Measurements from ENCODE around the gene ZDHHC1. TPM values are rescaled to one million over a fixed set of nuclear protein-coding genes. Genes with fewer than 3 reads are reported as not detected.

Gene ZDHHC1
- total RNA-seq, 1 experiment from 2014 or later: 5.8 TPM

DNA sequence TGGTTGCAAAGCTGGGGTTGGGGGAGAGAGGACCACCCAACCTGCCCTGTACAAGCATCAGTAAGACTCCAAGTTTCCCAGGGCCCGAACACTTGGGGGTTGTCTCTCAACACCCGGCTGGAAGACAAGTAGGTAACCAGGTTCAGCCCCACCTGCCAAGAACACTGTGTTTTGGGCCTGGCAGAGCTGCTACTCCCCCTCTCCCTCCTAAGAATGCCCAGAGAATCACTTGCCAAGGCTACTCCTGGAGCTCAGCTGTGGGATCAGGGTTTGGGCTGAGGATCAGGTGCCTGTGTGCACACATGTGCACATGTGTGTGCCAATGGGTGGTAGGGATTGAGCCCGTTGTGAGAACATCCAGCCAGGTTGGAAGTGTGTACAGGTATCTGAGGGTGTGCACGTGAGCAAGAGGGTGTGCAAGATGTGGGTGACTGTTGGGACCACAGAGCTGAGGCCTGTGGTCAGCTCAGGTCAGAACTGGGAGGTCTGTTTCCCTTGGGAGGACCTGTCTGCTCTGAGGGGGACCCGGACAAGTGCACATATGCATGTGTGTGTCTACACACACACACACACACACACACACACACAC, 16.9 kb upstream of the ZDHHC1 start:
- in situ Hi-C loops (cut with HindIII; ENCODE audit: low sequenced_read_pairs): no loop called here
- peak; percentile 48 for DNase-seq (ENCODE audit: low spot score)

DNA sequence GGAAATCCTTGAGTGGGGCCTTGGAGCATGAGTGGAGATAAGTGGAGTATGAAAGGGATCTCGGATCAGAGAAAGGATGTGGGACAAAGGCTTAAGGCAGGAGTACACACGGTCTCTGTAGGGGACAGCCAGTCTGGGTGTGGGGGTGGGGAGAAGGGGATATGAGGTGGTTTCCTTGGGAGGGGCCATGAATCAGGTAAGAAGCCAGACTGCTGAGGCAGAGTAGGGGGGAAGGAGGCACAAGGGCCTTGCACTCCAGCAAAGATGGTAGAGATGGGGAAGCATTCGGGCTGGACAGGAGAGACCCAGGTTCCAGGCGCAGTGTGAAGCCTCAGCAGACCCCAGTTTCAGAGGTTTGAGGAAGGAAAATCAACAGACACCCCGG, 16.2 kb upstream of the ZDHHC1 start:
- in situ Hi-C loops (cut with HindIII; ENCODE audit: low sequenced_read_pairs): no loop called here
- DNase-seq (ENCODE audit: low spot score): no peak

DNA sequence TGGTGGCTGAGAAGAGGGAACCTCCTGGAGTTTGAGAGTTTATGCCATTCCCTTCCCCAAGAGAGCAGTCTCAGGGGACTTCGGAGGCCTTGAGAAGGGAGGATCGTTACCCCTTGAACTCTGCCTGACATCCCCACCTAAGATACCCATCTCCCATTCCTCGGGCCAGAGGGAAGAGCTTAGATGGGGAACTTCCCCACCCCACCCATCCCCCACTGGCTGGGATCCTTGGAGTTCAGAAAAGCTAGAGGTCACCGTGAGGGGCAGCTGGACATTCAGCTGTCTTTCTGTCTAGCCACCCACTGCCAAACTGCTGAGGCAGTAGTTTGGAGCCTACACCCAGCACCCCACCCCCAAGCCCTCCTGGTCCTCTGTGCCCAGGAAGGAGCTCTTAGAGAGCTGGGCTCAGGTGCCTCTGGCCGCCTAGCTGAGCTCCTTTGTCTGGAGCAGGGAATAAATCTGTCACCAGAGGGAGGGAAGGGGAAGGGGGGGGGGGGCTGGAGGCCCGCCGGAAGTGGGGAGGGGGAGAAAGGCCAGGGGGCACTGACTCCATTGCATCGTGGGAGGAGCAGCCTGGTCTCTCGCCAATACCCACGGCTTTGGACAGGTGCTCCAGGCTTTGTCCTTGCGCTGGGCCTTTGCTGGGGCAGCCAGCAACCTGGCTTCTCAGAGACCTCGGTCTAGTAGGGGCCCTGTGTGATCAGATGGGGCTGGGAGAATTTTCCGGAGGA, 15.7 kb upstream of the ZDHHC1 start:
- DNase-seq (ENCODE audit: low spot score): no peak
- in situ Hi-C loops (cut with HindIII; ENCODE audit: low sequenced_read_pairs): no loop called here

DNA sequence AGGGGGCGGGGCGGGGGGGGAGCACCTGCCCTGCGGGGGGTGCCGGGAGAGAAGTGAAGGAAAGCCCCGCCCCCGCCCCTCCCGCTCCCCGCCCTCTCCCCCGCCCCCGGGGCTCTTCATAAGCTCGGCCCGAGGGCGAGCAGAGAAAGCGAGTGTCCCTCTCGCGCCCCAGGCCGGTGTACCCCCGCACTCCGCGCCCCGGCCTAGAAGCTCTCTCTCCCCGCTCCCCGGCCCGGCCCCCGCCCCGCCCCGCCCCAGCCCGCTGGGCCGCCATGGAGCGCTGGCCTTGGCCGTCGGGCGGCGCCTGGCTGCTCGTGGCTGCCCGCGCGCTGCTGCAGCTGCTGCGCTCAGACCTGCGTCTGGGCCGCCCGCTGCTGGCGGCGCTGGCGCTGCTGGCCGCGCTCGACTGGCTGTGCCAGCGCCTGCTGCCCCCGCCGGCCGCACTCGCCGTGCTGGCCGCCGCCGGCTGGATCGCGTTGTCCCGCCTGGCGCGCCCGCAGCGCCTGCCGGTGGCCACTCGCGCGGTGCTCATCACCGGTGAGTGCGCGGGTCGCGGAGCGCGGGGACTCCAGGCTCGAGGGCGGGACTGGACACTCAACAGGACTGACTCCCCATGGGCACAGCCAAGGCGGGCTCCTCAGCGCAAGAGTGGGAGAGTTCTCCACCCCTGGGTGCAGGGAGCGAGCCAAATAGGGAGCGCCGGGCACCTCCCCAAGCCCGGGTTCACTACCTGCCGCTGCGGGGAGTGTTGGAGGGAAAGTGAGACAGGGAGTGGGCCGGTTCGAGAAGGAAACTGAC, 14.9 kb upstream of the ZDHHC1 start, which contains the start of gene HSD11B2:
Gene HSD11B2 (plus strand): TSS at position 145 of the 798 bp plus-strand sequence. CDS start 128 bp downstream, at position 273.
- in situ Hi-C loops (cut with HindIII; ENCODE audit: low sequenced_read_pairs): no loop called here
- no peak for DNase-seq (ENCODE audit: low spot score)

DNA sequence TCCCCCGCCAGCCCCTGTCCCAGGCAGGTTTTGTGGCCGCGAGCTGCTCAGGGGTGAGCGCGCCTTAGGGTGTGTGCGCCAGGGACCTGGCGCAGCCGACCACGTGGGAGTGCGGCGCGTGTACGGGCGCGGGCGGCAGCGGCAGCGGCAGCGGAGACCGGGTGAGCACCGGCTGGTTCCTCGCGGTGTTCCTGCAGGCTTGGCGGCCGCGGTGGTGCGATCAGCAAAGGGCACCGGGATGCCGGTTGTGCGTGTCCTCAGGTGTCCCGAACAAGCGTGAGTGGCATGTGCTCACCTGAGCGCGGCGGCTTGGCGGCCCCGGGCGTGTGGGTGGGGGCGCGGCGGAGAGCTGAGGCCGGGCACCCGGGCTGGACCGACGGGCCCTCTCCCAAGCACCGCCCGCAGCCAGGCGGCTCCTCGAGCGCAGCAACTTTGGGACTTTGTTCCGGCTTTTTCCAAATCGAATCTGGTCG, 14.3 kb upstream of the ZDHHC1 start:
- in situ Hi-C loops (cut with HindIII; ENCODE audit: low sequenced_read_pairs): no loop called here

GRCh38 chr16:67429799-67430503, 13.7 kb upstream of the ZDHHC1 start:
- in situ Hi-C loops (cut with HindIII; ENCODE audit: low sequenced_read_pairs): no loop called here
- no peak for DNase-seq (ENCODE audit: low spot score)

More for the DNA sequence above, 14.3 kb upstream of the ZDHHC1 start:
- DNase-seq (ENCODE audit: low spot score): no peak

DNA sequence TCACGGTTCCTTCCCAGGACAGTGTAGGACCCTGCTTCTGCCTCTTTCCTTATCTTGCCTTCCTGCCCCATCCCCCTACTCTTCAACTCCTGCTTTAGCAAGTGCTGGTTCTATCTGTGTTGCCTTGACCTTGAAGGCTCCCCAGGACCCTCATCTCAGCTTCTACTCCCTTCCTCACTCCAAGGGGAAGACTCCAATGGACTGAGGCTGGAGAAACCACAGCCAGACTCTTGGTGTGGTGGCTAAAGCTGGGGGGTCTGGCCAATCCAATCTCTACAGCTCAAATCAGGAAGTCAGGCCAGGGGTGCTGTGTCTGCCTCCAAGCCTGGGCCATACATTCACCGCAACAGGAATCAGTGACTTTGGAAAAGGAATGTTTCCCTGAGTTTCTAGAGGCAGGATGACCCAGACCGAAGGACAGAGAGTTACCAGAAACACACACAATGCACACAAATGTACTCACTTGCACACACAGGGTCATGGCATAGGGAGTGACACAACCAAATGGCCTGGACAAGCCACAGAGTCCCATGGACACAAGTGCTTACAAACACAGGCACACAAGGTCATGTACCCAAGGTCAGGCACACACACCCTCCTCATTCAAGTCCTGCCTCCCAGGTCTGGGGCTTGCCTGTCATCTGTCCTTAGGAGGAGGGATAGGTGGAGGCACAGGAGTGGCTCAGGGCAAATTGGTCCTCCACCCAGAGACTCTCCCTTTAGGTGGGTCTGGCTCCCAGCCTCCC, 12.9 kb upstream of the ZDHHC1 start:
- no peak for DNase-seq (ENCODE audit: low spot score)
- in situ Hi-C loops (cut with HindIII; ENCODE audit: low sequenced_read_pairs): no loop called here

- peak; percentile 86 for DNase-seq (ENCODE audit: low spot score)
- in situ Hi-C loops (cut with HindIII; ENCODE audit: low sequenced_read_pairs): no loop called here
These were observed 12.0 kb upstream of the ZDHHC1 start for GRCh38 chr16:67428146-67428731.

DNA sequence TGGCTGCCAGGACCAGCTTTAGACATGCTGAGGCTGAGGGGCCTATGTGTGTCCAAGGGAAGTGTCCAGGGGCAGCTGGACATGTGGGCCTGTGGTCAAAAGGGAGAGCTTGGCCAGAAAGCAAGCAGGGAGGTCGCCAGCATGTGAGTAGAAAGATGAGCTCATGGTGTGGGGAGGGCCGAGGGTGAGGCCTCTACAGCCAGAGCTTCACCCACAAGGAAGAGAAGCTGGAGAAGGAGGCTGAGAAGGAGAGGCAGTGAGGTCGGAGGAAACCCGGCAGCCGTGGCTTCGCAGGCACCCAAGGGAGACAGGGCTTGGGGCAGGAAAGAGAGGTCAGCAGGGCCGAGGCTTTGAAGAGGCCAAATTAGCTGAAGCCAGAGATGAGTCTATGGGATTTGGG, 10.7 kb upstream of the ZDHHC1 start:
- in situ Hi-C loops (cut with HindIII; ENCODE audit: low sequenced_read_pairs): no loop called here
- no peak for DNase-seq (ENCODE audit: low spot score)

DNA sequence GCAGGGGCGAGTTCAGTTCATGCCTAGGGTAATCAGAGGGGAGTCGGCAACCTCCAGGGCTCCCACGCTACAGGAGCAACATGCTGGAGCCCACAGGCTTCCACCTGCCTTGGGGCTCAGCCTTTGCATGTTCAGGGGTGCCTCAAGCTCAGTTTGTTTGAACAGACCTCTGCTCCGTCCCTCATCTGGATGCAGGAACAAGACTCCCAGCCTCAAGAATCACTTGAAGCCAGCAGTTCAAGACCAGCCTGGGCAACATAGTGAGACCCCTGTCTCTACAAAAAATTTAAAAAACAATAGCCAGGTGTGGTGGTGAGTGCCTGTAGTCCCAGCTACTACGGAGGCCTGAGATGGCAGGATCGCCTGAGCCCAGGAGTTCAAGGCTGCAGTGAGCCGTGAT, 9.7 kb upstream of the ZDHHC1 start:
- no peak for DNase-seq (ENCODE audit: low spot score)
- in situ Hi-C loops (cut with HindIII; ENCODE audit: low sequenced_read_pairs): no loop called here

DNA sequence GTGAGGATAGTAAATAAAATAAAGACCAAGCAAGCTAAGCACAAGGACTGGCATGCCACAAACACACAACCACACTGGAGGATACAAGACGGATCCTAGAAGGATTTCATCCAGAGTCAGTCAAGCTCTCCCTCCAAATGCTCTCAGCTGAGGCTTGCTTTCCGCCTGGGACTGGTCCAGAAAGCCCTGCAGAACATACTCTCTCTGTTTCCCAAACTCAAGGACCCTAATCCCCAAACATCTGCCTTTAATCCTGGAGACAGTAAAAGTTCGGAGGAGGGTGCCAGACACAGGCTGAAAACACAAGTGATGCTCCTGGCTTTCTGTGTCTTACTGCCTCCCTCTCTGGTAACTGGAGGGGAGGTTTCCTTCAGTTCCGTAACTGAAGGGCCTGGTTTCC, 9.3 kb upstream of the ZDHHC1 start:
- no peak for DNase-seq (ENCODE audit: low spot score)
- in situ Hi-C loops (cut with HindIII; ENCODE audit: low sequenced_read_pairs): no loop called here

DNA sequence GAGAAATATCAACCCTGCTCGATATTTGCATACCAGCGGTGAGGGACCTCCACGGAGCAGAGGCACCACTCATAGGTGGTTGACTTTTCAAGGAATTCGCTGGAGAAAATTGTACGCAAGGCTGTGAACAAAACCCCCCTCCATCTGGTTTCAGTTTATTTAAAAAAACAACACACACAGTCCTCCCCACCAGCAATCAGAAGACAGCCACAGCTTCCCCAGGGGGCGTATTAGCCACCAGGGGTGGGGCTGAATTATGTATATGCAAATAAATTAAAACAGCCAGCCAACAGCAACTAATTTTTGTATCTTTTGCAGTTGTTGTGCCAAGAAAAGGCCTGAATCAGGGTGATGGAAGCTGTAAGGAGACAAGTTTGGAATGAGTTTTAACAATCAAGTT, 8.8 kb upstream of the ZDHHC1 start:
- no peak for DNase-seq (ENCODE audit: low spot score)
- in situ Hi-C loops (cut with HindIII; ENCODE audit: low sequenced_read_pairs): no loop called here

DNA sequence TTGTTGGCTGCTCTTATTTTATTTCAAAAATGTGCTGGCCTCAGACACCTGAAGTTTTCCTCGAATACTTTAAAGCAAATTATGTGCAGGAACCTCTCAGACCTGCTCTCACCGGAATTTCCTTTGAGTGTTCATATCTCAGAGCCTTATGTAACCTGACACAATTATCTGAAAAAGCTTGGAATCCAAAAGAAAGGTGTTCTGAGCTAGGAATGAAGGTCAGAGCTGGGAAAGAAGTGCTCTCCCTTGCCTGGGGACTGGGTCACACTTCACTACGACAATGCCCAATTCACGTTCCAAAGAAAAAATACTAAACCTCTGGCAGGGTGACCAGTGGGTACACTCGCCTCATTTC, 8.0 kb upstream of the ZDHHC1 start:
- in situ Hi-C loops (cut with HindIII; ENCODE audit: low sequenced_read_pairs): no loop called here
- DNase-seq (ENCODE audit: low spot score): no peak

DNA sequence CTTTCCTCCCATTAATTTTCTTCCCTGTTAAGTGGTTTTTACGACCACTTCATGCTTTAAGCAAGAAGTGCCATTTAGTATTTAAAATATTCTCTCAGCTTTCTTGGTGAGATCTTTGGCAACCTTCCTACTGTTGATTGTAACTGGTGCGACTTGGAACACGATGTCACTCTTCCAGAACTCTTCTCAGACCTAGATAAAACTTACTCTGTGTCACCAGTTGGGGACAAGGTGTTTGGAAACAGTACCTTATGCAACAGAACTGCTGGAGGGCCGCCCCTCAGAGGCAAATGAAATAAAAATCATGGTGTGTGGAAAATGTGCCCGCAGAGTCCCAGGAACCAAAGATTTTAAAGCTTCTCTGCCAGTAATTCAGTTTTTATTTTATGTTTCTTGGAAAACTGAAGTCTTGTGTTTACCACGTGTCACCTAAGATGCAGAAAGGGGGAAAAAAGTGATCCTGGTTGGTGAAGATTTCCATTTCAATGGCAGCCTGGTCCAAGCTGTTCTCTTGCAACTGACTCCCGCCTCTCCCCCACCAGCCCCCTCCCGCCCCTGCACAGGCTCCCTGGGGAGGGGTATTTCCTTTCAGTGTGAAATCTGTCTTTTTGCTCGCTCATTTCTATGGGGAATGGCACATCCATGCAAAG, 7.5 kb upstream of the ZDHHC1 start:
- no peak for DNase-seq (ENCODE audit: low spot score)
- in situ Hi-C loops (cut with HindIII; ENCODE audit: low sequenced_read_pairs): no loop called here

DNA sequence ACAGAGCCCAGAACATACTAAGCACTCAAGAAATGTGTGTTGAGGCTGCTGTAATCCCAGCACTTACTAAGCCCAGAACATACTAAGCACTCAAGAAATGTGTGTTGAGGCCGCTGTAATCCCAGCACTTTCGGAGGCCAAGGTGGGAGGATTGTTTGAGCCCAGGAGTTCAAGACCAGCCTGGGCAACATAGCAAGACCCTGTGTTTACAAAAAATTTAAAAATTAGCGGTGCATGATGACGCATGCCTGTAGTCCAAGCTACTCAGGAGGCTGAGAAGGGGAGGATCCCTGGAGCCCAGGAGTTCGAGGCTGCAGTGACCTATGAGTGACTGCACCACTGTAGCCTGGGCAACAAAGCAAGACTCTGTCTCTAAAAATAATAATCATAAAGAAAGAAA, 6.7 kb upstream of the ZDHHC1 start:
- in situ Hi-C loops (cut with HindIII; ENCODE audit: low sequenced_read_pairs): no loop called here
- no peak for DNase-seq (ENCODE audit: low spot score)

DNA sequence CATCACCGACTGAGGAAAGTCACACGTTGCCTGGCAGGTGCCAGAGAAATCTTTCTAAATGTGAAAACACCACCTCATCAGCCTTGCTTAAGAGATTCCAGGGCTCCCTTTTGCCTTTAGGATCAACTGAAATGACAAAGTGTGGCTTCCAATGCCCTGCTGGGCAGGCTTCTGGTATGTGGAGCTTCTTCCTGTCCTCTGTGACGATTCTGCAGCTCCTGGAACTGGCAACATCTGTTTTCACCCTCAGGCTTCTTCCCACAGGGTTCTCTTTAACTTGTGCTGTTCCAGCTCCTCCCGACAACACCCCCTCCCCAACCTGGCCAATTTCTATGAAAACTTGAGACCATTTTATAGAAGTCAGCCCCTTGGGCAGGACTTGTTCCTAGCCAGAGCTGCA, 4.8 kb upstream of the ZDHHC1 start:
- in situ Hi-C loops (cut with HindIII; ENCODE audit: low sequenced_read_pairs): no loop called here
- no peak for DNase-seq (ENCODE audit: low spot score)

GRCh38 chr16:67419931-67420330, 3.7 kb upstream of the ZDHHC1 start:
- in situ Hi-C loops (cut with HindIII; ENCODE audit: low sequenced_read_pairs): no loop called here
- DNase-seq (ENCODE audit: low spot score): no peak

DNA sequence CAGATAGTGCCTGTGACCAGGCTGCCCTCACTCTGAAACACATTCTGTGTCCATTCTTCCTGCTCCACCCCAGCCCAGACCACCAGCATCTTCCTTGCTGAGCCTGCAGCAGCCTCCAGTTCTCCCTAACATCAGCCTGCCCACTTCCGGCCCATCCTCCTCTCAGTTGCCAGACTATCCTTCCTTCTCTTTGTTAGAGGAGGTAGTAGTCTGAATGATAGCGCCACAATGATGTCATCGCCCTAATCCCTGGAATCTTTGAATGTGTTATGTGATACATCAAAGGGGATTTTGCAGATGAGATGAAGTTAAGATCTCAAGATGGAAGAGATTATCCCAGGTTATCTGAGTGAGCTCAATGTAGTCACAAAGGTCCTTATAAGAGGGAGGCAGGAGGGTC, 3.2 kb upstream of the ZDHHC1 start:
- in situ Hi-C loops (cut with HindIII; ENCODE audit: low sequenced_read_pairs): no loop called here
- no peak for DNase-seq (ENCODE audit: low spot score)

All from G401 (cell line).